WERI-Rb-1 (cell line): ENCODE measurements around the gene MAPK8IP2.

ENCODE experiments used
- DNase-seq: peaks from one replicate; pipeline ENCODE4 v3.0.0-alpha.2; 2020
- H3K27ac ChIP-seq: fragments of 250-450 bp; sonication (Bioruptor Pico); 2 replicates; pipeline ENCODE4 v1.5.1; 2020; ENCODE audit warnings: mild to moderate bottlenecking, moderate library complexity
- H3K27me3 ChIP-seq: fragments of 250-450 bp; sonication (Bioruptor Pico); 2 replicates; pipeline ENCODE4 v1.5.1; 2021; ENCODE audit warnings: mild to moderate bottlenecking, low read depth, moderate library complexity; ENCODE audit not compliant: insufficient read depth, severe bottlenecking
- H3K36me3 ChIP-seq: fragments of 250-450 bp; sonication (Bioruptor Pico); 2 replicates; pipeline ENCODE4 v1.5.1; 2020; ENCODE audit warnings: mild to moderate bottlenecking, moderate library complexity
- H3K4me3 ChIP-seq: 2 replicates; pipeline ENCODE4 v1.5.1; 2011; ENCODE audit warnings: low read depth, mild to moderate bottlenecking, control low read depth, low read length
- H3K9me3 ChIP-seq: fragments of 250-450 bp; sonication (Bioruptor Pico); 2 replicates; pipeline ENCODE4 v1.5.1; 2021; ENCODE audit warnings: mild to moderate bottlenecking, moderate library complexity; ENCODE audit not compliant: severe bottlenecking
- CTCF ChIP-seq: IDR thresholded peaks from 2 replicates; pipeline ENCODE4 v1.5.1; 2011; ENCODE audit warnings: low read depth, mild to moderate bottlenecking, control low read depth, inconsistent platforms, low read length

MAPK8IP2 gene

GRCh38 chr22:50584106-50585096, 16.2 kb upstream of the MAPK8IP2 start:
- Histone ChIP-seq H3K9me3 (no peaks in the 10 kb centered on the region), H3K36me3 (peaks cover 25% of the 10 kb centered on the region), H3K27ac (no peak overlapping the region), H3K27me3 (no peaks in the 10 kb centered on the region), H3K4me3 (no peak overlapping the region)
- DNase-seq = no peak
- TF ChIP-seq CTCF = no peak

- no peaks in the 10 kb centered on the region for H3K27me3 ChIP-seq
- TF ChIP-seq CTCF = no peak
- H3K27ac ChIP-seq = no peak overlapping the region
- no peak overlapping the region for H3K4me3 ChIP-seq
- H3K9me3 ChIP-seq = no peaks in the 10 kb centered on the region
- DNase-seq = no peak
- peaks cover 19% of the 10 kb centered on the region for H3K36me3 ChIP-seq
Measured at GRCh38 chr22:50585238-50585637, 15.4 kb upstream of the MAPK8IP2 start.

GRCh38 chr22:50585781-50586180, 14.8 kb upstream of the MAPK8IP2 start:
- Histone ChIP-seq H3K4me3 (no peak overlapping the region), H3K9me3 (no peaks in the 10 kb centered on the region), H3K27me3 (no peaks in the 10 kb centered on the region), H3K27ac (no peak overlapping the region), H3K36me3 (peaks cover 14% of the 10 kb centered on the region)
- no peak for TF ChIP-seq CTCF
- DNase-seq = no peak

- no peaks in the 10 kb centered on the region for H3K27me3 ChIP-seq
- DNase-seq = no peak
- peaks cover 11% of the 10 kb centered on the region; the same call in 1 of the 2 replicates for H3K36me3 ChIP-seq
- no peak for TF ChIP-seq CTCF
- no peak overlapping the region for H3K27ac ChIP-seq
- no peak overlapping the region for H3K4me3 ChIP-seq
- no peaks in the 10 kb centered on the region for H3K9me3 ChIP-seq
Measured at GRCh38 chr22:50586416-50586815, 14.2 kb upstream of the MAPK8IP2 start.

- DNase-seq = no peak
- H3K27me3 ChIP-seq = no peaks in the 10 kb centered on the region
- H3K36me3 ChIP-seq = peaks cover 10% of the 10 kb centered on the region; the same call in 1 of the 2 replicates
- no peak overlapping the region for H3K4me3 ChIP-seq
- H3K9me3 ChIP-seq = no peaks in the 10 kb centered on the region
- H3K27ac ChIP-seq = no peak overlapping the region
- TF ChIP-seq CTCF = no peak
Measured at GRCh38 chr22:50587407-50587806, 13.2 kb upstream of the MAPK8IP2 start.
